Glomerular visceral epithelial cell (primary cell): ENCODE data around the gene PDE10A.

Experiments used
- DNase-seq: peaks from one replicate; pipeline ENCODE4 v3.0.0-alpha.2; 2016; ENCODE audit errors: extremely low spot score

Gene PDE10A

DNA sequence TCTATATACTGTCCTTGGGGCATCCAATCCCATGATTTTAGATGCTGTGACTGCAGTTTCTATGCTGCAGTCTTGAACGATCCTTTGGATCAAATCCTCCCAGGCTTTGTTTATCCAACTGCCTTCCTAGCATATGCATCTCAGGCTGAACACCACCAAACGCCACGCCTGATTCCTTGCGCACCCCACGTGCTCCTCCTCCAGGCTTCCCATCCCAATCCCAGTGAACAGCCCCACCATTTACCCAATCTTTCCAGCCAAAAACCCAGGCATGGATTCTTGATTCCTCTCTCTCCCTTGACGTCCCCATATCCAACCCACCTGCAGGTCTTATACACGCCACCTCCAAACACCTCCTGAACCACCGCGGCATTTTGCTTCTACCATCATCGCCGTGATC, 7.8 kb downstream of the PDE10A start:
- no peak for DNase-seq

- no peak for DNase-seq
Measured at GRCh38 chr6:165654144-165654543, 8.9 kb downstream of the PDE10A start.

GRCh38 chr6:165653607-165654006, 9.4 kb downstream of the PDE10A start:
- DNase-seq: no peak

DNA sequence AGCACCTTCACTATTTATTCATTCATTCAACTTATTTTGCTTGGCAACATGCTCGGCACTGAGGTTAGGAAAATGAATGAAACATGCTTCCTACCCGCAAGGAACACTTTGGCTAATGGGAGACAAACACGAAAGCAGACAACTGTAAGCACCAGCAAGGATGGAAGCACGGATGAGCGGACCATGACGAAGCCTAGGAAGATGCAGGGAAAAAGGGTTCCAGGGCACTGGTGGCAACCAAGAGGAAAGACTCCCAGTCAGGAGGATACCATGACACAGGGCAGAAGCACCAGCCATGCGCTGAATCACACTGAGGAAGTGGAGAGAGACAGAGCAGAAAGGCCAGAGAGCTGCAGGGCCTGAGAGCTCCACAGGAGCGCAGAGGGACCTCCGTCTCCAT, 9.8 kb downstream of the PDE10A start:
- peak; percentile 86 for DNase-seq

GRCh38 chr6:165652766-165653165, 10.3 kb downstream of the PDE10A start:
- peak; percentile 56 for DNase-seq

DNA sequence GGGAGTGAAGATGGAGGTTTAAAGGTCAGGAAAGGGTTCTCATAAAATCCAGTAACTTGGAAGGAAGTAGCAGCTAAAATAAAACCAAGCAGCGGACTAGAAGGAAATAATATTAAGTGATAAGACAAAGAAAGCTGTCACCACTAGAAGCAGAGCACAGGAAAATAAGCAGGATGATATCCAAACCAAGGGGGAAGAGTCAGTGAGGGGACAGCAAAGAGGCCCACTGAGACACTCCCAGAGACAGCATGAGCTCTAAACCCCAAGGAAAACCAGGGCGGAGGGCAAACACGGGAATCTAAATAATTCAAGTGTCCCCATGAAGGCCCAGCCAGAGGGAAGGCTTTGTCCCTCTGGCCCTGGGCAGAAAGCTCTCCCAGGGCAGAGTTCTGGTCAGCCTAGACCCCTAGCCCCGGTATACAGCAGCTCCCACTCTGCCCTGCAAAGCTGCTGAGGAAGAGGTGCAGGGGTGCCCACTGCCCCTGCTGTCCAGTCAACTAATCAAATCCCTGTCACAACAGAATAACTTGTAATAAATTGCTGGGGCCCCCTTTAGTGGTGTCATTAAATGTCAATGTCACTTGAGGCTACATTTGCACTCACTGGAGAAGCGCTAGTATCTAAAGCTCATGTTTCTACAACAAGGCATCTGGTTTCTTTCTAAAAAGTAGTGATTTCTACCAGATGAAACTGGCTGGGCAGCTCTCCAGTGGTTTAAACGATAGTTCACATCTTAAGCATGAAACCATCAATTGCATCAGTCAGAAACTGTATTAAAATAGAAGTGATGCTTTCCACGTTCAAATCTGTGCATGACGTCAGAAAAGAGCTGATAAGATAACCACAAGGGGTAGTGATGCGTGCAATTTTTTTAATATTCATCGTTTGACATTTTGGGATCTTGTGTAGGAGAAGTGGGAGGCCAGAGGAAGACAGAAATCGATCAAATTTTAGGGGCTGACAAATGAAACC, 13.6 kb downstream of the PDE10A start:
- no peak for DNase-seq

GRCh38 chr6:165647041-165647440, 16.0 kb downstream of the PDE10A start:
- no peak for DNase-seq

- no peak for DNase-seq
Measured at GRCh38 chr6:165645919-165646318, 17.1 kb downstream of the PDE10A start.

- no peak for DNase-seq
Measured at GRCh38 chr6:165644586-165645266, 18.3 kb downstream of the PDE10A start.

DNA sequence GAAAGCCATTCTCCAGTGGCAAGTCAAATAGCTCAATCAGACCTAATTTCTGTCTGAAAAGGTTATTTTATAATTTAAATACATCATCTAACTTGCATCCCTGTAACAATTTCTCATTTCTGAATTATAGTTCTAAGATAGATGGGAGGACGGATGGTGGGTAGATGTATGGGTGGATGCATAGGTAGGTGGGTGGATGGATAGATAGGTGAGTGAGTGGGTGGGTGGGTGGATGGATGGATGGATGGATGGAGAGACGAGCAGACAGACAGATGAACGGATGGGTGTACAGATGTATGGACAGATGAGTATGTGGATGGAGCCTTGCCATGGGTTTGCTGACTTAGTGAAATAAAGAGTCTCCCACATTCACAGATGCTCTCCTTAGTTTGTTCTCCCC, 20.0 kb downstream of the PDE10A start:
- DNase-seq: no peak

GRCh38 chr6:165641672-165642156, 21.3 kb downstream of the PDE10A start:
- no peak for DNase-seq

DNA sequence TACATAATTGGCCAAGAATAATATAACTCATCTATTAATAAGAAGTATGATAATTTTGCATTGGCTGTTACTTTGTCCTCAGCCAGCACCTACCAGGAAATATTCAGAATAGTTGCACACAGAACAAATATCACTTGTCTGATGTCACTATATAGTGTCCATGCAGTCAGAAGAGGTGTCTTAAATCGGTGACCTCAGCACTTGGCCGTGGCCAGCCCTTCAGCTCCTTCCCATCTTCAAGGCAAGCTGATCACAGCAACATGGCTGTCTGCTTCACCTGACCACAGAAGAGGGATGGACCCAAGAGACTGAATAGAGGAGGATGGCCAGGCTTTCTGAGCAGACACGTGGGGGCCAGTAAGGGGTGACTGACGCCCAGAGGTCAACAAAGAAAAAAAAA, 22.2 kb downstream of the PDE10A start:
- DNase-seq: no peak

DNA sequence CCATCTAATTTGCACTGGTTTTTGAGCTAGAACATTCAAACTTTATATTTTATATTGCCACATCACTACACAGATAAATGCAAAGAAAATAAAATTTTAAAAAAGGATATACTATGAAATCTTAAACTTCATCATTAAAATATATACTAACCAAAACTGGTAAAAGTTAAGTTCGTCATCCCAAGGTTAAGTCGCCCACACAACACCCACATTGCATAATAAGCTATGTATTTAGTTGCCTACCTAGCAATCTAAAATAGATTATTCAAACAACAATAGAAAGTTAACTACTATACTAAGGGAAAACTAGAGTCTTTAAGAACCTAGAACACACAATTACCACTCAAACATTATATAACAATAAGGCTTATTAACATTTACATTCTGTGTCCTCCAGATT, 24.5 kb downstream of the PDE10A start:
- DNase-seq: no peak

- DNase-seq: no peak
Measured at GRCh38 chr6:165637586-165637985, 25.5 kb downstream of the PDE10A start.

DNA sequence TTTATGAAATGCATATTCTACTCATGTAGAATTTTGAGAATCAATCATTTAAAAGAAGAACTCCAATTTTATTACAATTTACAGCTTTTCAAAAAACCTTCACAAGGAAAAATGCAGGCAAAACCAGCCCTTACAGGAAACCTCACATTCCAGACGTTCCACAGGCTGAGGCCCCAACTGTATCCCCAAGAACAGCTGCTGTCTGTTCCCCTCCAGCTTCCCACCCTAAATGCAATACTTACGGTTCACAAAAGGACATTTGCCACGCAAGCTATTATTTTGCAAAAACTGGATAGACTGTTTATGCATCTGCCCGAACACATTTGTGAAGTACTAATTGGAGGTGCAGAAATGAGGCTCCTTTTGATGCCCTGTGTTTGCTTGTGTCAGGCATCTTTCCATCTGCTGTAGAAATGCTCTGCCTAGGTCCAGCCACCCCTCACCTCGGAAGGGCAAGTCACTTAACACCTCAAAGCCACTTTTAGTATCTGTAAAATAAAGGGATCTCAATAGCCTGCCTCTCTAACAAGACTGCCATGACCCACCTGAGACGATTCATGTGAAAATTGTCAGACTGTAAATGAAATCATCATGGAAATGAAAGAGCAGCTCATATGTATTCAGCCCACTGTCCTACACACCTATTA, 26.5 kb downstream of the PDE10A start:
- peak; percentile 52 for DNase-seq

GRCh38 chr6:165635965-165636364, 27.1 kb downstream of the PDE10A start:
- DNase-seq: peak; percentile 32

- no peak for DNase-seq
Measured at GRCh38 chr6:165634101-165634880, 28.8 kb downstream of the PDE10A start.

DNA sequence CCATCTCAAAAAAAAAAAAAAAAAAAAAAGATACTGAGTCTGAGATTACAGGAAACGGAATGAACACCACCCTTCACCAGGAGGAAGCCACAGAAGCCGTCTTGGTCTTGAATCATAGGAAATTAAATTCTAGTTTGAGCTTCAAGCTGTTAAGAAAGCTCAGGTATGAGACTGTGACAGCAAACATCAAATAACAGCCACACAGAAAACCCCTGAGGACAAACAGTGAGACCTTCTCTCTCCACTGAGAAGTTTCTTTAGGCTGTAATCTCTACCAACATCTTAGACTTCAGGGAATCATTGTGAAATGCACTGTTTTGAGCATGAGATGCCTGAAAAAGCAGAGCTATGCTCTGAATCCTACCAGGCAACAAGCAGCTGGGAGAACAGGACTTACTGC, 30.8 kb downstream of the PDE10A start:
- DNase-seq: peak; percentile 54

- DNase-seq: no peak
Measured at GRCh38 chr6:165630544-165630953, 32.5 kb downstream of the PDE10A start.

DNA sequence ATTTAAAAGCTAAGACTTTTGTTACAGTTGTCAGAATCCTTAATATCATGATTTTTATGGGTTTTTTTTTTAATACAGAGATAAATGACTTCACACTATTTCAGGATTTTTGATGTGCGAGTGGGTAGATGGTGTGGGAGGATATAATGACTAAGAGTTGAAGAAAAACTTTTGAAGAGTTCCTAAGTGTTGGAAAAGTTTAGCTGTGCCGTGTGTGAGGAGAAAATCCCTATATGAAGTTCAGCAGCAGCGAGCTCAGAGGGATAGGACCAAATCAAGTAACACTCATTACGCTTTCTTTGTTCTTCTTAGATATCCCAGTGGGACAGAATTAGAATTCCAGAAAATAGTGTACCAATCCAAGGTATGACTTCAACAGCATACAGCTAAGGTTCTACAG, 34.1 kb downstream of the PDE10A start:
- no peak for DNase-seq

GRCh38 chr6:165627366-165627765, 35.7 kb downstream of the PDE10A start:
- no peak for DNase-seq

DNA sequence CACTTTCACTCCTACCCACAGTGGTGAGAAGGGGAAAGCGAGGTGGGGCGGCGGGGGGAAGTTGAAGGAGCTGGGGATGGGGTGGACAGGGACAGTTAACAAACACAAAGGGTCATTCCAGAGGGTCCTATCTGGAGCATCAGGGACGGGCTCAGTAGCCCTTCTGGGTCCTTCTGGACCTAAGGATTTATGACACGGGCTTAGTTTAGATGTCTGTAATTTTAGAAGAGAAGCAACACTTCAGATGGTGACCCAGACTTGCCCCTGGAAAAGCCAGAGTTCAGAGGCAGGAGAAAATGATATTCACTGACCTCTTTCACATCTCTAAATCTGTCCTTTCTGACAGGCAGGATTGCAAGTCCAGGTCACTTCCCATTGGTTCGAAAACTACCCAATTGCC, 36.3 kb downstream of the PDE10A start:
- no peak for DNase-seq
